Neural crest cell (in vitro differentiated cells): Measurements from ENCODE around the gene MICAL3. TPM values are rescaled to one million over a fixed set of nuclear protein-coding genes. Genes with fewer than 3 reads are reported as not detected.
A peak's percentile ranks its signal among the peaks of the same experiment; 100 is the strongest.

Experiments used
- DNase-seq: peaks from one replicate; pipeline ENCODE4 v3.0.0; 2021; ENCODE audit warnings: low read depth, mixed read lengths, low spot score
- H3K27ac Mint-ChIP-seq: one replicate; pipeline ENCODE4 v1.8.0; 2021; ENCODE audit warnings: mild to moderate bottlenecking, mixed read lengths; ENCODE audit not compliant: unreplicated experiment
- H3K27me3 Mint-ChIP-seq: 2 replicates; pipeline ENCODE4 v1.8.0; 2021; ENCODE audit warnings: low read depth, mild to moderate bottlenecking, mixed read lengths
- H3K36me3 Mint-ChIP-seq: 2 replicates; pipeline ENCODE4 v1.8.0; 2021; ENCODE audit warnings: low read depth, mild to moderate bottlenecking, mixed read lengths
- H3K4me1 Mint-ChIP-seq: 2 replicates; pipeline ENCODE4 v1.8.0; 2021; ENCODE audit warnings: mixed read lengths
- H3K4me3 Mint-ChIP-seq: one replicate; pipeline ENCODE4 v1.8.0; 2021; ENCODE audit warnings: mild to moderate bottlenecking, mixed read lengths
- H3K9me3 Mint-ChIP-seq: 2 replicates; pipeline ENCODE4 v1.8.0; 2021; ENCODE audit warnings: mixed read lengths
- total RNA-seq: library from RNA; stranded (reverse); gene quantifications from 2 replicates; pipeline ENCODE4 v1.2.1, GENCODE V29; 2021
- TF ChIP-seq, protein P1 (sequence below): fragments of 200-600 bp; sonication (generic); conservative IDR thresholded peaks from 2 replicates; pipeline ENCODE4 v1.5.0; 2021; ENCODE audit warnings: antibody characterized with exemption, mild to moderate bottlenecking

MICAL3 gene
- total RNA-seq, 1 donor from 2014 or later, result 84.5 TPM

GRCh38 chr22:17838180-17838865 is 186.0 kb downstream of the MICAL3 start:
- Mint-ChIP-seq H3K9me3 (no peaks in the 10 kb centered on the region), H3K36me3 (peaks cover 2% of the 10 kb centered on the region), H3K4me1 (peaks cover 8% of the 10 kb centered on the region), H3K4me3 (no peak overlapping the region), H3K27me3 (no peaks in the 10 kb centered on the region), H3K27ac (no peak overlapping the region)
- no peak for DNase-seq
- TF ChIP-seq, protein P1, sequence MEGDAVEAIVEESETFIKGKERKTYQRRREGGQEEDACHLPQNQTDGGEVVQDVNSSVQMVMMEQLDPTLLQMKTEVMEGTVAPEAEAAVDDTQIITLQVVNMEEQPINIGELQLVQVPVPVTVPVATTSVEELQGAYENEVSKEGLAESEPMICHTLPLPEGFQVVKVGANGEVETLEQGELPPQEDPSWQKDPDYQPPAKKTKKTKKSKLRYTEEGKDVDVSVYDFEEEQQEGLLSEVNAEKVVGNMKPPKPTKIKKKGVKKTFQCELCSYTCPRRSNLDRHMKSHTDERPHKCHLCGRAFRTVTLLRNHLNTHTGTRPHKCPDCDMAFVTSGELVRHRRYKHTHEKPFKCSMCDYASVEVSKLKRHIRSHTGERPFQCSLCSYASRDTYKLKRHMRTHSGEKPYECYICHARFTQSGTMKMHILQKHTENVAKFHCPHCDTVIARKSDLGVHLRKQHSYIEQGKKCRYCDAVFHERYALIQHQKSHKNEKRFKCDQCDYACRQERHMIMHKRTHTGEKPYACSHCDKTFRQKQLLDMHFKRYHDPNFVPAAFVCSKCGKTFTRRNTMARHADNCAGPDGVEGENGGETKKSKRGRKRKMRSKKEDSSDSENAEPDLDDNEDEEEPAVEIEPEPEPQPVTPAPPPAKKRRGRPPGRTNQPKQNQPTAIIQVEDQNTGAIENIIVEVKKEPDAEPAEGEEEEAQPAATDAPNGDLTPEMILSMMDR, result no peak

DNA sequence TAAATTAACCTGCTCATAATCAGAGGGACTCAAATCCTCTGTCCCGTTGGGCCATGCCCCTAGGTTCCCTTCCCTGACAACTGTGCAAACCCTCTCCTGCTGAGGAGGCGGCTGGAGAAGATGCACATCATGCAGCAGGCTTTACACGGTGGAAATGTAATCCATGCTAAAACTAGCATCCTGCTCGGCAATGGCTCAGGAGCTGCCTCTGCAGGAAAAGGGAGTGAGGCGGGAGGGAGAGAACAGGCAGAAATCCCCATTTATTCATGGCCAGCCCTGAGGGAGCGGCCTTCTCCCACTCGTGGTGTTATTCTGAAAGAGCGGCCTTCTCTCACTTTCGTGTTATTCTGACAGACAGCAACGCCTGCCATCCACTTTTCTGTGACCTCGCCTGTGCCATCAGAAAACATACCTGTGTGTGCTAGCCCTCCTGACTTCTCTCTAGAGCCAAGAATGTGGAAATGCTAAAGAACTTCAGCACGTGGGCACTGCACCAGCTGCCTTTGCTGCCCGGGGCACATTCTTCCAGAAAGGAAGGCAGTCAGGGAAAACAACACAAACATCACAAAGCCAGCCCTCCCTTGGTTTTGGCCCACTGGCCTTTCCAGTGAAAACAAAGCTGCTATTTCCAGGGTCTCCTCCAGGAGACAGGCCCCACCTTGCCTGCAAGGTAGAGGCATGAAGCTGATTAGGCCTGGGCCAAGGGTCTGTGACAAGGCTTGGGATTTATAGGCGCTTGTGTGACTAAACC is 187.2 kb downstream of the MICAL3 start:
- Mint-ChIP-seq H3K36me3 (no peaks in the 10 kb centered on the region), H3K4me3 (no peak overlapping the region), H3K27me3 (no peaks in the 10 kb centered on the region), H3K9me3 (no peaks in the 10 kb centered on the region), H3K27ac (peak overlapping the region; percentile 78), H3K4me1 (peaks cover 8% of the 10 kb centered on the region)
- no peak for DNase-seq
- TF ChIP-seq, protein P1, result no peak

GRCh38 chr22:17835256-17835655 is 189.1 kb downstream of the MICAL3 start:
- Mint-ChIP-seq H3K4me1 (peaks cover 8% of the 10 kb centered on the region), H3K9me3 (no peaks in the 10 kb centered on the region), H3K36me3 (no peaks in the 10 kb centered on the region), H3K27ac (peak overlapping the region; percentile 6), H3K27me3 (no peaks in the 10 kb centered on the region), H3K4me3 (no peak overlapping the region)
- DNase-seq, result no peak
- TF ChIP-seq, protein P1, result no peak

DNA sequence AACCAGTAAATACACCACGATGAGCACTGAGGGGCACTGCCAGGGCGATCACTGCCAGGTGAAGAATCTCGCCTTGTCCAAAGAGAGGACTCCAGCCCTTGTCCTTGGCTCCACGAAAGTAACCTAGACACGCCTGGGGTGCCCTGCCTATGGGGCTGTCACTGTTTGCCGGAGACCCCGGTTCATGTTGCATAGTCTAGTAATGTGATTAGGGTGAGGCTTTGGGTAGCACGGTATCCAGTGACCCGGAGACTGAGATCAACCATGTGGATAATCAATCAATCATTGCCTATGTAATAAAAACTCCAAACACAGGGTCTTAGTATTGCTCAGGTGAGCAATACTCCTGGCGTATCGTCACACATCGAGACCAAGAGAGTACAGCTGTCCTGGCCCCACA is 190.9 kb downstream of the MICAL3 start:
- Mint-ChIP-seq H3K27me3 (no peaks in the 10 kb centered on the region), H3K36me3 (no peaks in the 10 kb centered on the region), H3K4me1 (peaks cover 14% of the 10 kb centered on the region), H3K4me3 (no peak overlapping the region), H3K27ac (no peak overlapping the region), H3K9me3 (no peaks in the 10 kb centered on the region)
- DNase-seq, result no peak
- TF ChIP-seq, protein P1, result no peak

- TF ChIP-seq, protein P1, result no peak
- Mint-ChIP-seq H3K9me3 (no peaks in the 10 kb centered on the region), H3K4me1 (peaks cover 18% of the 10 kb centered on the region), H3K36me3 (no peaks in the 10 kb centered on the region), H3K27ac (no peak overlapping the region), H3K27me3 (no peaks in the 10 kb centered on the region), H3K4me3 (no peak overlapping the region)
- DNase-seq, result no peak
Measured at GRCh38 chr22:17832665-17833064, 191.7 kb downstream of the MICAL3 start.
